GM10847 (cell line): ENCODE results near the gene TFAP2A.

Experiments
- POLR2A ChIP-seq: IDR thresholded peaks from 2 replicates; pipeline ENCODE4 v1.6.1; 2011; ENCODE audit not compliant: insufficient read length; ENCODE audit errors: extremely low read depth

TFAP2A gene

GRCh38 chr6:10411131-10411970, 3.5 kb downstream of the TFAP2A start:
- no peak for TF ChIP-seq POLR2A

GRCh38 chr6:10410207-10411050, 4.4 kb downstream of the TFAP2A start:
- TF ChIP-seq POLR2A, result no peak

- TF ChIP-seq POLR2A, result no peak
These were observed 5.1 kb downstream of the TFAP2A start for GRCh38 chr6:10409731-10410206.

- no peak for TF ChIP-seq POLR2A
These were observed 5.6 kb downstream of the TFAP2A start for GRCh38 chr6:10409233-10409721.

GRCh38 chr6:10408457-10408856, 6.4 kb downstream of the TFAP2A start:
- TF ChIP-seq POLR2A, result no peak

- TF ChIP-seq POLR2A, result no peak
These were observed 7.2 kb downstream of the TFAP2A start for GRCh38 chr6:10407674-10408054.

GRCh38 chr6:10407018-10407673, 7.7 kb downstream of the TFAP2A start:
- no peak for TF ChIP-seq POLR2A

- TF ChIP-seq POLR2A, result no peak
These were observed 8.3 kb downstream of the TFAP2A start for GRCh38 chr6:10406556-10406955.

- TF ChIP-seq POLR2A, result no peak
These were observed 9.4 kb downstream of the TFAP2A start for GRCh38 chr6:10405513-10405900.

- TF ChIP-seq POLR2A, result no peak
These were observed 9.9 kb downstream of the TFAP2A start for GRCh38 chr6:10404799-10405512.

GRCh38 chr6:10404107-10404798, 10.6 kb downstream of the TFAP2A start:
- peak; percentile 74 for TF ChIP-seq POLR2A

GRCh38 chr6:10403385-10404106, 11.3 kb downstream of the TFAP2A start:
- TF ChIP-seq POLR2A, result no peak

GRCh38 chr6:10402648-10403311, 12.1 kb downstream of the TFAP2A start:
- TF ChIP-seq POLR2A, result no peak
